Neutrophil (primary cell): ENCODE results near the gene ABCC11.

ENCODE experiments used
- H3K27ac ChIP-seq: fragments of 200-600 bp; sonication (generic); 2 replicates; pipeline ENCODE4 v1.5.1; 2016; ENCODE audit warnings: mild to moderate bottlenecking, moderate library complexity
- H3K27me3 ChIP-seq: fragments of 200-600 bp; sonication (generic); 2 replicates; pipeline ENCODE4 v1.6.0; 2016; ENCODE audit warnings: mild to moderate bottlenecking
- H3K36me3 ChIP-seq: fragments of 200-600 bp; sonication (generic); 2 replicates; pipeline ENCODE4 v1.5.1; 2017
- H3K4me1 ChIP-seq, 2 experiments: fragments of 200-600 bp in 1 of 2; sonication (generic) in 1 of 2; 1 replicate in 1 of 2; 2 replicates in 1 of 2; pipeline versions ENCODE4 v1.5.1 to v1.6.1; 2013 to 2016; ENCODE audit warnings: low read depth in 1 of 2, low read length in 1 of 2, mild to moderate bottlenecking in 1 of 2, moderate library complexity in 1 of 2; ENCODE audit not compliant: control insufficient read depth in 1 of 2, insufficient read depth in 1 of 2
- H3K4me3 ChIP-seq, 2 experiments: fragments of 200-600 bp in 1 of 2; sonication (generic) in 1 of 2; 1 replicate in 1 of 2; 2 replicates in 1 of 2; pipeline ENCODE4 v1.5.1; 2013 to 2016; ENCODE audit warnings: low read depth in 1 of 2, low read length in 1 of 2, mild to moderate bottlenecking in 1 of 2, moderate library complexity in 1 of 2
- H3K9me3 ChIP-seq: fragments of 200-600 bp; sonication (generic); 2 replicates; pipeline ENCODE4 v1.5.1; 2016
- CTCF ChIP-seq: fragments of 200-600 bp; sonication (generic); IDR thresholded peaks from 2 replicates; pipeline ENCODE4 v1.5.1; 2016; ENCODE audit warnings: antibody characterized with exemption

Gene ABCC11

GRCh38 chr16:48247311-48247710, at the start of gene ABCC11:
Gene ABCC11 (minus strand): TSS chr16:48247539. CDS start chr16:48231921, 15,618 bp downstream.
- Histone ChIP-seq H3K27ac (no peak within 1 kb of the TSS), H3K4me1 (peaks cover 14 to 15% of the 10 kb centered on the region in 2 experiments), H3K4me3 (no peak within 1 kb of the TSS), H3K9me3 (no peaks in the 10 kb centered on the region), H3K27me3 (no peaks in the 10 kb centered on the region), H3K36me3 (no peaks in the 10 kb centered on the region)
- no peak for TF ChIP-seq CTCF

GRCh38 chr16:48295488-48296281, 48.3 kb upstream of the ABCC11 start:
- H3K4me1 ChIP-seq, result no peaks in the 10 kb centered on the region
- TF ChIP-seq CTCF, result no peak
- peaks cover 66% of the 10 kb centered on the region for H3K36me3 ChIP-seq
- no peak overlapping the region for H3K4me3 ChIP-seq
- H3K27ac ChIP-seq, result no peak overlapping the region
- H3K27me3 ChIP-seq, result no peaks in the 10 kb centered on the region
- H3K9me3 ChIP-seq, result no peaks in the 10 kb centered on the region

- Histone ChIP-seq H3K27ac (no peak overlapping the region), H3K27me3 (no peaks in the 10 kb centered on the region), H3K36me3 (peaks cover 62% of the 10 kb centered on the region), H3K4me3 (no peak overlapping the region), H3K9me3 (no peaks in the 10 kb centered on the region), H3K4me1 (no peaks in the 10 kb centered on the region)
- TF ChIP-seq CTCF, result no peak
These were observed 47.4 kb upstream of the ABCC11 start for GRCh38 chr16:48294724-48295123.

GRCh38 chr16:48292452-48292851, 45.1 kb upstream of the ABCC11 start:
- TF ChIP-seq CTCF, result no peak
- Histone ChIP-seq H3K36me3 (peaks cover 57% of the 10 kb centered on the region), H3K27ac (no peak overlapping the region)

GRCh38 chr16:48291754-48292153, 44.4 kb upstream of the ABCC11 start:
- Histone ChIP-seq H3K9me3 (no peaks in the 10 kb centered on the region), H3K27me3 (no peaks in the 10 kb centered on the region), H3K4me3 (no peak overlapping the region), H3K4me1 (no peaks in the 10 kb centered on the region), H3K36me3 (peaks cover 50% of the 10 kb centered on the region), H3K27ac (no peak overlapping the region)
- no peak for TF ChIP-seq CTCF

More at GRCh38 chr16:48292452-48292851, 45.1 kb upstream of the ABCC11 start:
- Histone ChIP-seq H3K27me3 (no peaks in the 10 kb centered on the region), H3K4me3 (no peak overlapping the region), H3K4me1 (no peaks in the 10 kb centered on the region), H3K9me3 (no peaks in the 10 kb centered on the region)
